CMK (cell line): ENCODE data around the gene CLUH.
"Not testable (repeated sequence)": the region's sequence is repeated elsewhere in the genome, so short reads cannot be mapped to it uniquely, and the experiment has no call there.

ENCODE experiments used
- DNase-seq: peaks from one replicate; pipeline ENCODE4 v3.0.0-alpha.2; 2010; ENCODE audit warnings: low read depth

The CLUH gene

GRCh38 chr17:2687074-2687418 lies 24.5 kb downstream of the CLUH start:
- no peak for DNase-seq

DNA sequence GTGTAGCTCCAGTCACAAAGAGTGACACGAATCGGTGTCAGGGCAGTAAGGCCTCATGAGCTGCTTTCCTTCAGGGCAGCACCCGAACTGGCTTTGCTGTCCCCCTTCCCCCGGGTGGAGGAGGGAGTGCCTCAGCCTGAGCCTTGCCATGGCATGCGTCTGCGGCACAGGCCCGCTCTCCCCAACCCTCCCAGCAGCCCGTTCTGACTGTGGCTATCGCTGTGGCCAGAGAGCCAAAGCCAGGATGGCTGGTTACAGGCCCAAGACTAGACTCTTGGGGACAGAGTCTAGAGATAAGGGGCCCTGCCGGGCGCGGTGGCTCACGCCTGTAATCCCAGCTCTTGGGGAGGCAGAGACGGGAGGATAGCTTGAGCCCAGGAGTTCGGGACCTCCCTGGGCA lies 25.9 kb downstream of the CLUH start:
- no peak for DNase-seq

DNA sequence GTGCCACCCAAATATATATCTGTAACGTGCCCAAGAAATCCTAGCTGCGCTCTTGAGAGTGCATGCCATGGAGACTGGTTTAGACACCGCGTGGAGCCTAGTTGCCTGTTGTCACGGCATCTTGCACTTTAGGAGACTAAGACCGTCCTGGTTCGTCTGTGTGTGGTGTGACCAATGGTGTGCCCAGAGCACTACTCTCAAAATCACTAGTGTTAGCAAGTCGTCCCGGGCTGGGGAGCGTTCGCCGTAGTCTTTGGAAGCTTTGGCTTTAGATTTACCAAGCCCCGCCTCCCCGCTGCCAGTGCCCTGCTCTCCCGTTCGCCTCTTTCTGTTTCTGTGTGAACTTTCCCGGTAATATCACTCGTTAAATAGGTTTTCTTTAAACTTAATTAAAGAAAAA lies 27.0 kb downstream of the CLUH start:
- no peak for DNase-seq

DNA sequence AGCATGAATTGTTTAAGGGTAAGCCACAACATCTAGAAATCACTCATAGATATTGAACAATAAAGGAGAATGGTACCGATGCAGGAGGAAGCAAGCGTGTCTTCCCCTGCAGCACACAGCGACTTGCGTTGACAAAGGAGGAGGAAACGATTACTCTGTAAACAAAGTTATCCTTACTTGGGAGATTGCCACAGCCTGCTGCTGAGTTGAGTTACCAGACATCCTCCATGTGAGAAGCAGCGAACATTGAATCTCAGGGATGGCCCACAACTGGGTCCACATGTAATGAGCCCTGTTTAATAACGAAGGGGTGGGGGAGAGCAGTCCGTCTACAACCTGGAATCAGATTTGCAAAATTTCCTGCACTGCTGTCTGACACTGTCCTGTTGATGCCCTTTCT lies 27.7 kb downstream of the CLUH start:
- no peak for DNase-seq

- DNase-seq: no peak
These were observed 29.2 kb downstream of the CLUH start for GRCh38 chr17:2682176-2682938.

- DNase-seq: no peak
These were observed 29.9 kb downstream of the CLUH start for GRCh38 chr17:2681650-2682049.

GRCh38 chr17:2680961-2681360 lies 30.6 kb downstream of the CLUH start:
- no peak for DNase-seq

GRCh38 chr17:2679247-2679646 lies 32.3 kb downstream of the CLUH start:
- DNase-seq: not testable (repeated sequence)

DNA sequence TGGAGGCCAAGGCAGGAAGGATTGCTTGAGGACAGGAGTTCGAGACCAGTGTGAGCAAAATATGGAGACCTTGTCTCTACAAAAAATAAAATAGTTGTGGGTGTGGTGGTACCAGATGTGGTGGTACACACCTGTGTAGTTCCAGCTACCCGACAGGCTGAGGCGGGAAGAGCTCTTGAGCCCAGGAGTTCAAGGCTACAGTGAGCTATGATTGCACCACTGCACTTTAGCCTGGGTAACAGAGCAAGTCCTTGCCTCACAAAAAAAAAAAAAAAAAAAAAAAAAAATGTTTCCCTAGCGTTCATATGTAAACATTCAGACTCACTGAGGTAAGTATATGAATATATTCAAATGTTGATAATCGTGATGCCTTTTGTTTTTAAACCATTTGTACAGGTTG lies 39.5 kb downstream of the CLUH start:
- no peak for DNase-seq

DNA sequence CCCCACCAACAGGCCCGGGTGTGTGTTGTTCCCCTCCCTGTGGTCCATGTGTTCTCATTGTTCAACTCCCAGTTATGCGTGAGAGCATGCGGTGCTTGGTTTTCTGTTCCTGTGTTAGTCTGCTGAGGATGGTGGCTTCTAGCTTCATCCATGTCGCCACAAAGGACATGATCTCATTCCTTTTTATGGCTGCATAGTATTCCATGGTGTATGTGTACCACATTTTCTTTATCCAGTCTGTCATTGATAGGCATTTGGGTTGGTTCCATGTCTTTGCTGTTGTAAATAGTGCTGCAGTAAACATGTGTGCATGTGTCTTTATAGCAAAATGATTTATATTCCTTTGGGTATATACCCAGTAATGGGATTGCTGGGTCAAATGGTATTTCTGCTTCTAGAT lies 51.2 kb downstream of the CLUH start:
- not testable (repeated sequence) for DNase-seq

DNA sequence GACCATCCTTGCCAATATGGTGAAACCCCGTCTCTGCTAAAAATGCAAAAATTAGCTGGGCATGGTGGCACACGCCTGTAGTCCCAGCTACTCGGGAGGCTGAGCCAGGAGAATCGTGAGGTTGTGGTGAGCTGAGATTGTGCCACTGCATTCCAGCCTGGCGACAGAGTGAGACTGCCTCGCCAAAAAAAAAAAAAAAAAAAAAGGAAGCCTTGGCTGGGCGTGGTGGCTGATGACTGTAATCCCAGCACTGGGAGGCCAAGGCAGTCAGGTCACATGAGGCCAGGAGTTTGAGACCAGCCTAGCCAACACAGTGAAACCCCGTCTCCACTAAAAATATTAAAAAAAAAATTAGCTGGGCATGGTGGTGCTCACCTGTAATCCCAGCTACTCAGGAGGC lies 52.2 kb downstream of the CLUH start:
- not testable (repeated sequence) for DNase-seq

GRCh38 chr17:2656283-2656682 lies 55.3 kb downstream of the CLUH start:
- DNase-seq: no peak

DNA sequence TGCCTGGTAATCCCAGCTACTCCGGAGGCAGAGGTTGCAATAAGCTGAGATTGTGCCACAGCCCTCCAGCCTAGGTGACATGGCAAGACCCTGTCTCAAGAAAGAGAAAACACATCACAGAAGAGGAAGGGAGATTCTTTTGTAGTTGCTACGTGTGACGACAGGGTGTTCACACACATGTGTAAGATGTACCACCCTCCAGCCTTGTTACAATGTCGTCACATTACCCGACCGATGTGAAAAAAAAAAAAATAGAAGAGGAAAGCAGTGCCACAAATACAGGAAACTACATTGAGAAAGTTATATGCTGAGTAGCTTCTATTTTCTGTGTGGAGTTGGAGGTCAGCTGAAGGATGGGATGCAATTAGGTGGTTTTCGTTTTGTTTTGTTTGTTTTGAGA lies 56.0 kb downstream of the CLUH start:
- DNase-seq: no peak

- DNase-seq: not testable (repeated sequence)
These were observed 58.7 kb downstream of the CLUH start for GRCh38 chr17:2652911-2653310.

DNA sequence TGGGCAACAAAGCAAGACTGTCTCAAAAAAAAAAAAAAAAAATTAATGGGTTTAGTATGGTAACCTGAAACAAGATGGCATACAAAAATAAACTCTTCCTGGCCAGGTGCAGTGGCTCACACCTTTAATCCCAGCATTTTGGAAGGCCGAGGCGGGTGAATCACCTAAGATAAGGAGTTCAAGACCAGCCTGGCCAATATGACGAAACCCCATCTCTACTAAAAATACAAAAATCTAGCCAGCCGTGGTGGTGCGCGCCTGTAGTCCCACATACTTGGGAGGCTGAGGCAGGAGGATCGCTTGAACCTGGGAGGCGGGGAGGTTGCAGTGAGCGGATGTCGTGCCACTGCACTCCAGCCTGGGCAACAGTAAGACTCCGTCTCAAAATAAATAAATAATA lies 62.4 kb downstream of the CLUH start:
- no peak for DNase-seq

DNA sequence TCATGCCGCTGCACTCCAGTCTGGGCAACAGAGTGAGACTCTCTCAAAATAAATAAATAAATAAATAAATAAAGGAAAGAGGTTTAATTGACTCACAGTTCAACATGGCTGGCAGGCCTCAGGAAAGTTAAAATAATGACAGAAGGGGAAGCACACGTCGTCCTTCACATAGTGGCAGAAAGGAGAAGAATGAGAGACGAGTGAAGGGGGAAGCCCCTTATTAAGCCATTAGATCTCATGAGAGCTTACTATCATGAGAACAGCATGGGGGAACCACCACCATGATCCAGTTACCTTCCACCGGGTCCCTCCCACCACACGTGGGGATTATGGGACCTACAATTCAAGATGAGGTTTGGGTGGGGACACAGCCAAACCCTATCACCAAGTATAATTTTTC lies 63.6 kb downstream of the CLUH start:
- no peak for DNase-seq

DNA sequence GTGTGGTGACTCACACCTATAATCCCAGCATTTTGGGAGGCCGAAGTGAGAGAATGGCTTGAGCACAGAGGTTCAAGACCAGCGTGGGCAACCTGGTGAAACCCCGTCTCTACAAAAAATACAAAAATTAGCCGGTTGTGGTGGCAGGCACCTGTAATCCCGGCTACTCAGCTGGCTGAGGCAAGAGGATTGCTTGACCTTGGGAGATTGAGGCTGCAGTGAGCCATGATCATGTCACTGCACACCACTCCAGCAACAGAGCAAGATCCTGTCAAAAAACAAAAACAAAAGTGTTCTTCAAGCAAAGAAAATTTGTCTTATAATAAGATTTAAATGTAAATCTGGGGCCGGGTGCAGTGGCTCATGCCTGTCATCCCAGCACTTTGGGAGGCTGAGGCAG lies 66.6 kb downstream of the CLUH start:
- no peak for DNase-seq
